GM23338 (cell line): ENCODE data around the gene SEC14L1. TPM values are rescaled to one million over a fixed set of nuclear protein-coding genes. Genes with fewer than 3 reads are reported as not detected.
A peak's percentile ranks its signal among the peaks of the same experiment; 100 is the strongest.

Experiments
- ATAC-seq: fragments of 200-7000 bp; cut with Tn5 transposase; 3 replicates; pipeline ENCODE4 v1.9.1; 2020
- DNase-seq: peaks from one replicate; pipeline ENCODE4 v3.0.0-alpha.2; 2015; ENCODE audit warnings: low spot score
- H2AFZ ChIP-seq: fragments of 200-600 bp; sonication (generic); 2 replicates; pipeline ENCODE4 v1.8.0; 2016; ENCODE audit warnings: antibody characterized with exemption, mild to moderate bottlenecking, moderate library complexity
- H3F3A ChIP-seq: fragments of 200-600 bp; sonication (generic); replicated peaks from 2 replicates; pipeline ENCODE4 v1.8.0; 2017; ENCODE audit warnings: antibody characterized with exemption, mixed run types, low read depth
- H3K27ac ChIP-seq: fragments of 200-600 bp; sonication (generic); 2 replicates; pipeline ENCODE4 v1.6.1; 2016; ENCODE audit warnings: low read depth
- H3K27me3 ChIP-seq: fragments of 200-600 bp; sonication (generic); 2 replicates; pipeline ENCODE4 v1.8.0; 2016; ENCODE audit warnings: mild to moderate bottlenecking, mixed run types, moderate library complexity; ENCODE audit not compliant: insufficient read depth
- H3K36me3 ChIP-seq: fragments of 200-600 bp; sonication (generic); 2 replicates; pipeline ENCODE4 v1.8.0; 2016; ENCODE audit warnings: mild to moderate bottlenecking; ENCODE audit not compliant: insufficient read depth
- H3K4me1 ChIP-seq: fragments of 200-600 bp; sonication (generic); 2 replicates; pipeline ENCODE4 v1.8.0; 2016; ENCODE audit warnings: mild to moderate bottlenecking, moderate library complexity; ENCODE audit not compliant: insufficient read depth
- H3K4me2 ChIP-seq: fragments of 200-600 bp; sonication (generic); 2 replicates; pipeline ENCODE4 v1.7.1; 2017; ENCODE audit warnings: mixed run types
- H3K4me3 ChIP-seq: fragments of 200-600 bp; sonication (generic); 2 replicates; pipeline ENCODE4 v1.6.1; 2016; ENCODE audit warnings: mixed run types
- H3K79me2 ChIP-seq: fragments of 200-600 bp; sonication (generic); replicated peaks from 2 replicates; pipeline ENCODE4 v1.8.0; 2017; ENCODE audit warnings: mild to moderate bottlenecking; ENCODE audit not compliant: insufficient read depth
- H3K9me2 ChIP-seq: fragments of 200-600 bp; sonication (generic); 2 replicates; pipeline ENCODE4 v1.8.0; 2017; ENCODE audit not compliant: insufficient read depth
- H4K20me1 ChIP-seq: fragments of 200-600 bp; sonication (generic); replicated peaks from 2 replicates; pipeline ENCODE4 v1.8.0; 2017; ENCODE audit warnings: mild to moderate bottlenecking; ENCODE audit not compliant: insufficient read depth
- H3K27ac Mint-ChIP-seq: 2 replicates; pipeline ENCODE4 v1.8.0; 2020; ENCODE audit warnings: inconsistent platforms, mild to moderate bottlenecking, moderate library complexity, mixed read lengths
- H3K27me3 Mint-ChIP-seq: 3 replicates; pipeline ENCODE4 v1.8.0; 2022; ENCODE audit warnings: low read depth, mild to moderate bottlenecking, moderate library complexity, mixed read lengths, inconsistent platforms; ENCODE audit not compliant: insufficient read depth, poor library complexity
- H3K36me3 Mint-ChIP-seq: 3 replicates; pipeline ENCODE4 v1.8.0; 2021; ENCODE audit warnings: low read depth, mild to moderate bottlenecking, inconsistent platforms, moderate library complexity, mixed read lengths
- H3K4me1 Mint-ChIP-seq: 3 replicates; pipeline ENCODE4 v1.8.0; 2020; ENCODE audit warnings: mild to moderate bottlenecking, inconsistent platforms, mixed read lengths
- H3K4me3 Mint-ChIP-seq: 3 replicates; pipeline ENCODE4 v1.8.0; 2021; ENCODE audit warnings: moderate library complexity, mild to moderate bottlenecking, inconsistent platforms, mixed read lengths
- H3K9me3 Mint-ChIP-seq: 3 replicates; pipeline ENCODE4 v1.8.0; 2020; ENCODE audit warnings: moderate library complexity, mild to moderate bottlenecking, inconsistent platforms, mixed read lengths
- CREB1 ChIP-seq: fragments of 250-450 bp; sonication (Bioruptor Pico); IDR thresholded peaks from 2 replicates; pipeline ENCODE4 v1.5.0; 2020; ENCODE audit warnings: low read depth, mild to moderate bottlenecking, moderate library complexity
- EZH2phosphoT487 ChIP-seq: fragments of 200-600 bp; sonication (generic); IDR thresholded peaks from one replicate; pipeline ENCODE4 v1.8.1; 2018; ENCODE audit warnings: antibody characterized with exemption; ENCODE audit not compliant: unreplicated experiment
- JUNB ChIP-seq: IDR thresholded peaks from one replicate; pipeline ENCODE4 v1.6.1; 2016; ENCODE audit warnings: antibody characterized with exemption; ENCODE audit not compliant: unreplicated experiment
- NANOG ChIP-seq: IDR thresholded peaks from 2 replicates; pipeline ENCODE4 v1.6.1; 2016; ENCODE audit warnings: antibody characterized with exemption, borderline replicate concordance
- POLR2AphosphoS5 ChIP-seq: IDR thresholded peaks from 2 replicates; pipeline ENCODE4 v1.6.1; 2016; ENCODE audit warnings: antibody characterized with exemption, low read depth
- REST ChIP-seq: IDR thresholded peaks from one replicate; pipeline ENCODE4 v1.6.1; 2018; ENCODE audit warnings: antibody characterized with exemption; ENCODE audit not compliant: unreplicated experiment
- ZNF114 ChIP-seq: fragments of 250-450 bp; sonication (Bioruptor Pico); IDR thresholded peaks from 2 replicates; pipeline ENCODE4 v1.5.0; 2020; ENCODE audit warnings: mild to moderate bottlenecking, moderate library complexity
- ZNF331 ChIP-seq: fragments of 250-450 bp; sonication (Bioruptor Pico); IDR thresholded peaks from 2 replicates; pipeline ENCODE4 v1.5.0; 2020; ENCODE audit warnings: low read depth, mild to moderate bottlenecking, moderate library complexity
- ZNF462 ChIP-seq: fragments of 250-450 bp; sonication (Bioruptor Pico); IDR thresholded peaks from 2 replicates; pipeline ENCODE4 v1.5.0; 2020; ENCODE audit warnings: mild to moderate bottlenecking, moderate library complexity
- polyA plus RNA-seq: library from polyadenylated mRNA; unstranded; fragments of >200 nt; fragmentation: Nextera tagmentation; extraction: Ambion mirVana; gene quantifications from 2 replicates; pipeline ENCODE4 v1.2.1, GENCODE V29; 2016
- total RNA-seq: library from RNA; depleted of rRNA; stranded (reverse); fragments of >200 nt; shearing (Covaris generic); gene quantifications from 2 replicates; pipeline ENCODE4 v1.2.3, GENCODE V29; 2014
- TF ChIP-seq, protein P1 (sequence below): IDR thresholded peaks from 2 replicates; pipeline ENCODE4 v1.6.1; 2016; ENCODE audit warnings: antibody characterized with exemption

Gene SEC14L1
- total and polyA plus RNA-seq, 2 experiments from 2014 or later, result 26.8 to 54.8 TPM

DNA sequence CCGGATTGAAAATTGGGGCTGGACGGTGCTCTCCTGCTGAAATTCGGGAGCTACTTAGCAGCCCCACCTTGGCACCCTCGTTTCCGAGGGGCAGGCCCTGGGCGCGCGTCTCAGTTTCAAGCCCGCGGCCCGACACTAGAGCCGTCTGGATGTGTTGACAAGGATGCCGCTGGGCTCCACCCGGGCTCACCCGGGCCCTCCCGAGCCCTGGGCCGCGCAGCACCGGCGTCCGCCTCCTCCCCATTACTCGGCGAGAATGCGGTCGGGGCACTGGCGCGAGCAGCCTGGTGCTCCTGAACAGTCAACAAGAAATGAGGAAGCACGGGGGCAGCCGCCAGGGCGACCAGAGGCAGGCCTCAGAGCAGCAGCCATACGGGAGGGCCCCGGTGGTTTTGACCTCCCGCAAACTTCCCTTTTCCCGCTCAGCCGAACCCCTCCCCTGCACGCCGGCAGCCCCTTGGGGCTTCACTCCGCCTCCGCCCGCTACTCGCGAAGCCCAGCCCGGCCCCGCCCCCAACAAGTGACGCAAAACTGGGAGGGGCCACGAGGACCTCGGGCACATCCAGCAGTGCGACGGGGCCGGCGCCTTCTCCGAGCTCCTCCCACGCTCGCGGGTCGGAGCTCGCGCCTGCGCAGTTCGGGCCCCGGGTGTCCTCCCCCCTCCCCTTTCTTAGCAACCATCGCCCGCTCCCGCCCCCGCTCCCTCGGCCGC is 447 bp upstream of the SEC14L1 start:
- Histone ChIP-seq H3F3A (peaks cover 13% of the 10 kb centered on the region; the same call in 1 of the 2 replicates), H3K9me2 (no peaks in the 10 kb centered on the region), H4K20me1 (peaks cover 6% of the 10 kb centered on the region; the same call in 1 of the 2 replicates), H3K27ac (peak overlapping the region; percentile 89), H3K4me1 (peaks cover 14% of the 10 kb centered on the region), H3K79me2 (peaks cover 25% of the 10 kb centered on the region), H3K4me3 (peak overlapping the region; percentile 60), H3K4me2 (peak overlapping the region; percentile 84), H3K36me3 (peaks cover 20% of the 10 kb centered on the region; the same call in 1 of the 2 replicates), H3K27me3 (no peaks in the 10 kb centered on the region), H2AFZ (peak overlapping the region; percentile 91)
- peak; percentile 98 for DNase-seq
- Mint-ChIP-seq H3K27ac (no peak overlapping the region; the same call in 1 of the 2 replicates), H3K4me1 (peaks cover 12% of the 10 kb centered on the region), H3K9me3 (peaks cover 30% of the 10 kb centered on the region), H3K27me3 (peaks cover 7% of the 10 kb centered on the region), H3K4me3 (peak overlapping the region; percentile 72), H3K36me3 (peaks cover 32% of the 10 kb centered on the region)
- ATAC-seq, result peak; percentile 80
- TF ChIP-seq ZNF331 (CRISPR knock-in tag) (no peak), ZNF114 (no peak), NANOG (no peak), POLR2AphosphoS5 (peak; percentile 94), ZNF462 (no peak), JUNB (no peak), REST (peak; percentile 10), EZH2phosphoT487 (no peak), CREB1 (peak; percentile 87)
- TF ChIP-seq, protein P1, sequence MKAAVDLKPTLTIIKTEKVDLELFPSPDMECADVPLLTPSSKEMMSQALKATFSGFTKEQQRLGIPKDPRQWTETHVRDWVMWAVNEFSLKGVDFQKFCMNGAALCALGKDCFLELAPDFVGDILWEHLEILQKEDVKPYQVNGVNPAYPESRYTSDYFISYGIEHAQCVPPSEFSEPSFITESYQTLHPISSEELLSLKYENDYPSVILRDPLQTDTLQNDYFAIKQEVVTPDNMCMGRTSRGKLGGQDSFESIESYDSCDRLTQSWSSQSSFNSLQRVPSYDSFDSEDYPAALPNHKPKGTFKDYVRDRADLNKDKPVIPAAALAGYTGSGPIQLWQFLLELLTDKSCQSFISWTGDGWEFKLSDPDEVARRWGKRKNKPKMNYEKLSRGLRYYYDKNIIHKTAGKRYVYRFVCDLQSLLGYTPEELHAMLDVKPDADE, result no peak
